Measurements from ENCODE around the gene KANSL1.

KANSL1 gene

DNA sequence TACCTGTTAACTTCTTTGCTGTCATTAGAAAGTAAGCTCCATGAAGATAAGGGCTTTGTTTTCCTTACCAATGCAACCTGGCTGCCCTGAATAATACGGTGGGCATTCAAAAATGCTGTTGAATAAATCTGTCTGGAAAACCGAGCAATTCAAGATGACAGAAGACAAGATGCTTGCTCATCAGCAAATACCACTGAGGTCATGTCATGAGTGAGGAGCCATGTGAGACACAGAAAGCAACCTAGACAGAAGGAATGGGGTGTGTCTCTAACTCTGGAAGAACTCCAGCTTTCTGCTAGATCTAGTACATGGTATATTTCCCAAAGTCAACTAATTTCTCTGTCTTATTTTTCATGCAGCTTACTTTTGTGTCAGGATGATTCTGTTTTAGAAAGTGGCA lies 130.0 kb downstream of the KANSL1 start:
- DNase-seq: no peak

DNA sequence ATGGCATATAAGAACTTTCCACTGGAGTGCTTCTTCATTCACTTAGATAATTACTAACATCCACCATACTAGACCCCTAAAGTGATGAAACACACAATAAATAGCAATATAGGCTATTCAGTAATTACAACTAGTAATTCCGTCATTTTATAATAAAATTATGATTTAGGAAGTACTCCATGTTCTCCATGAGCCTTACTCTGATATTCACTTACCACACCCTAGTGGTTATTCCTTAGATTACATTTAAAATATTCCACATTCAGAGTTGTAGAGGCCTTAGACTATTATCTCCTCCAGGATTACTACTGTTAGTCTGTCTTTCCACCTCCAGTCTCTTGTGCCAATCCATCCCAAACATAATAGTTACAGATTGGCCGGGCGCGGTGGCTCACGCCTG lies 131.8 kb downstream of the KANSL1 start:
- no peak for DNase-seq

DNA sequence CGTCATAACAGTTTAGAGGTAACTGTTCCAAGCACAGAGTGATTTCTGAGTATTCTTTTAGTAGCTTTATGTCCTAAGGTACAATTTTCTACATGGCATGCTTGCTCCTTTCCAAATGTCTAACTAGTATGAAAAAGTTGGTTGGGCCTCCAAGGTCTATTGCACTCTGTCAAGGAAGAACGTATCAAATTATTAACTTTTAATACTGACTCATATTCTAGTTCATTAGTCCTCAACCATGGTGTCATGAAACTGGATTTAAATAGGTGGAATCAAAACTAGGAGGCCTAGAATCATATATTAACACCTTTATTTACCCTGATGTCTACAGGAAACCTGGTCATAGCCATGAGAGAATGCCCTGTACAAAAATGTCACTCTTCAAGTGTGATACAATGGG lies 132.8 kb downstream of the KANSL1 start:
- no peak for DNase-seq

DNA sequence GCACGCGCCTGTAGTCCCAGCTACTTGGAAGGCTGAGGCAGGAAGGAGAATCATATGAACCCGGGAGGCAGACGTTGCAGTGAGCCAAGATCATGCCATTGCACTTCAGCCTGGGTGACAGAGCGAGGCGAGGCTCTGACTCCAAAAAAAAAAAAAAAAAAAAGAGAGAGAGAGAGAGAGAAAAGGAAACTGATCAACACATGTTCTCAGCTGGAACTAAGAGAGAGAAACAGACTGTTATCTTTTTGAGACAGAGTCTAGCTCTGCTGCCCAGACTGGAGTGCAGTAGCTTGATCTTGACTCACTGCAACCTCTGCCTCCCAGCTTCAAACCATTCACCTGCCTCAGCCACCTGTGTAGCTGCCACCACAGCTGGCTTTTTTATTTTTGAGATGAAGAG lies 133.7 kb downstream of the KANSL1 start:
- DNase-seq: no peak

DNA sequence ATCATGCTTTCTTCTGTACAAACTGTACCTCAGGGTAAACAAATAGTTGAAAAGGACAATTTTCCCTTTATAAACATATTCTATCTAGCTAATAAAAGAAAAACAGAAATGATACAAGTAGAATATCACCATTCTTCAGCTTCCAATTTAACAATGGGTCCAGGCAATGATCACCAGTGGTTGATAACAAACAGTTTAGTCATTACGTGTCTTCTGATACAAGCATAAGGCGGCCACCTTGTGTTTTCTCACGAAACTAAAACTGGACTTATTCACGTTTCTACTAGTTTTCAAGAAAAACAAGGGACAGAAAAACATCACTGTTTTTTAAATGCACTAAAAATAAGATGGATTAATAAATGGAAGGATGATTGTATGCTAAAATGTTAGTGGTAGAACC lies 135.9 kb downstream of the KANSL1 start:
- no peak for DNase-seq

DNA sequence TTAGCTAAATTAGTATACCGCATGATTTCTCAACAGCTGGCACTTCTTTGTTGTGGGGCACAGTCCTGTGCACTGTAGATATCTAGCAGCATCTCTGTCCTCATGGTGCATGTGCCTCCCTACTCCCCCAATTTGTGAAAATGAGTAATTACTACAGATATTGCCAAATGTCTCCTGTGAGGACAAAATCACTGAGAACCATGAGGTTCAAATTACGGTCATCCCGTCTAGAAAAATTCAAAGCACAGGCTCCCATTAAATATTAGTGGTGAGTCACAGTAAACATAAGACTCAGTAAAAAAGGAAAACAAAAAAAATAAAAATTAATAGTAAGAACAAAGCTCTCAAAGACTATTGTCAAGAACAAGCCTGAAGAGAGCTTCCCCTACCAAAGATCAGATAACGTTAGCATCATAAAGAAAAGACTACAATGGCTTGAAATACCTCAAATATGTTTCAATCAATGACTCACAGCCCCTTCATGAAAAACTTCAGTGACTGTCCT lies 136.4 kb downstream of the KANSL1 start:
- DNase-seq: no peak

DNA sequence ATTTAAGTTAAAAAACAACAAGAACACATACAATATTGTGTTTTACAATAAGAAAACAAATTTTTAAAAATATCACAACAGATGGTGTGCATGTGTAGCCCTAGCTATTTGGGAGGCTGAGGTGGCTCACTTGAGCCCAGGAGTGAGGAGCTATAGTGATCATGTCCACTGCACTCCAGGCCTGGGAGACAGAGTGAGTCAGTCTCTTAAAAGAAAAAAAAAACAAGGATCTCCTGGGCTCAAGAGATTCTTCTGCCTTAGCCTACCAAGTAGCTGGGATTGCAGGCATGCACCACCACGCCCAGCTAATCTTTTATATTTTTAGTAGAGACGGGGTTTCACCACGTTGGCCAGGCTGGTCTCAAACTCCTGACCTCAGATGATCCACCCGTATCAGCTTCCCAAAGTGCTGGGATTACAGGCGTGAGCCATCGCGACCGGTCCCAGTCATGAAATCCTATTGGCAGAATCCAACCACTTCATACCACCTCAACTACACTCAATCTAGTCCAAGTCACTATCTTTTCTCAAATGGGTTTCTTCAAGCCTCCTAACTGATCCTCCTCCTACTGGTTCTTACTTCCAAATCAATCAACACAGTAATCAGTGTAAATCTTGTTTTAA lies 139.2 kb downstream of the KANSL1 start:
- no peak for DNase-seq

DNA sequence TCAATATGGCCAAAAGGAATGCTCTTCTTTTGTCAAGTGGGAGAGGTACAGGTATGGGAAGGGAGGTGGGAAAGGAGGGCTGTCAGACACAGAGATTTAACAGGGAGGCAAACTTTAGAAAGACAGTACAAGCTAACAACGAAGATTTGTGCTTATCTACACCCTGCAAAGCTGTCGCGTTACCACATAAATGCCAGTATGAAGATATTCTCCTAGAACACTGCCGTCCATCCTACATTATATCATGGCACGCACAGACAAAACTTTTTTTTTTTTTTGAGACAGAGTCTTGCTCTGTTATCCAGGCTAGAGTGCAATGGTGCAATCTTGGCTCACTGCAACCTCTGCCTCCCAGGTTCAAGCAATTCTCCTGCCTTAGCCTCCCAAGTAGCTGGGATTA lies 143.6 kb downstream of the KANSL1 start:
- DNase-seq: no peak

DNA sequence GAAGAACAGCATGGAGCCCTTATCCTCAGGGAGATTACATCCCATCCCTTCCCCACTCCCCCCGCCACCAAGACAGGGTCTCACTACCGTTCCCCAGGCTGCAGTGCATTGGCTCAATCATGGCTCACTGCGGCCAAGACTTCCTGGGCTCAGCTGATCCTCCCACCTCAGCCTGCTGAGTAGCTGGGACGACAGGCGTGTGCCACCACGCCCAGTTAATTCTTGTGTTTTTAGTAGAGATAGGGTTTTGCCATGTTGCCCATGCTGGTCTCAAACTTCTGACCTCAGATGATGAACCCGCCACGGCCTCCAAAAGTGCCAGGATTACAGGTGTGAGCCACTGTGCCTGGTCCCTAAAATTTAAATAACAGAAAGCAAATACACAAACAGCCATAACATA lies 145.4 kb downstream of the KANSL1 start:
- DNase-seq: no peak

DNA sequence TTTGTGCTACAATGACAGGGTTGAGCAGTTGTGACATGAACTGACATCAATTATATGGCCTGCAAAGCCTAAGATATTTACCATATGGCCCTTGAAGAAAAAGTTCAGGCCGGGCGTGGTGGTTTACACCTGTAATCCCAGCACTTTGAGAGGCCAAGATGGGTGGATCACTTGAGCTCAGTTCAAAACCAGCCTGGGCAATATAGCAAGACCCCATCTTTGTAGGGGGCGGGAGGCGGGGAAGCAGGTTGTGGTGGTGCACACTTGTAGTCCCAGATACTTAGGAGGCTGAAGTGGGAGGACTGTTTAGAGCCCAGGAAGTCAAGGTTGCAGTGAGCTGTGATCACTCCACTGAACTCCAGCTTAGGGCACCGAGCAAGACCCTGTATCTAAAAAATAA lies 145.8 kb downstream of the KANSL1 start:
- no peak for DNase-seq

DNA sequence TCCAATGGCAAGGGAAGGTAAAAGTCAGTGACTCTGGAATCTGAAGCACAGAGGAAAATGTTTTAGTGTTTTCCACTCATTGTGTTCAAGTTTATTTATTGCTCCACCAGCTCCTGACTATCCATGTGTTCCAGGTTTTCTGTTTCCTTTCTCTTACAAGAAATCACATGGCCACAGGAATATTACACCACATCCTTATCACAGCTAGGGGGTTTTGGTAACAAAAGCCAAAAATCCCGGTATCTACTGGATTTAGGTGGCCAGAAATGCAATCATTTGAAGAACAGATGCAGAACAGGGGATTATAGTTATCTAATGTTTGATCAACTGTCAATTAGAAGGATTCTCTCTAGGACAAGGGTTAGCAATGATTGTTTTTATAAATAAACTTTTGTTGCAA lies 146.3 kb downstream of the KANSL1 start:
- DNase-seq: no peak

DNA sequence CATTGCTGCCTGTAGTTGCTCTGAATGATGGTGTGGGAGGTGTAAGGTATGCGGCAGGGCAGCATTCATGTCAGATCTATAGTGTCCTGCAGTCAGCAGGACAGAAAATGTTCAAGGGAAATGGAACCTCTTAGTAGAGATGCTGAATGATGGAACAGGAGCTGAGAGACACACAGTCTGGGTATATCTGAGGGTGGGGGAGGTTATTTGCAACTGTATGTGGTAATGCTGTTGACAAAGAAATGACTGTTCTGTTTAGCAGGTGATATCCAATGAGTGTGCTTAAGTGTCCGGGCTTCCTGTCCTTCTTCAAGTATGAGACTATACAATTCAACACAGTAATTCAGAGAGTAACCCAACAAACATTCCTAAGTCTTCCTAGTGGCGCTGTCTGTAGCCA lies 147.6 kb downstream of the KANSL1 start:
- no peak for DNase-seq

DNA sequence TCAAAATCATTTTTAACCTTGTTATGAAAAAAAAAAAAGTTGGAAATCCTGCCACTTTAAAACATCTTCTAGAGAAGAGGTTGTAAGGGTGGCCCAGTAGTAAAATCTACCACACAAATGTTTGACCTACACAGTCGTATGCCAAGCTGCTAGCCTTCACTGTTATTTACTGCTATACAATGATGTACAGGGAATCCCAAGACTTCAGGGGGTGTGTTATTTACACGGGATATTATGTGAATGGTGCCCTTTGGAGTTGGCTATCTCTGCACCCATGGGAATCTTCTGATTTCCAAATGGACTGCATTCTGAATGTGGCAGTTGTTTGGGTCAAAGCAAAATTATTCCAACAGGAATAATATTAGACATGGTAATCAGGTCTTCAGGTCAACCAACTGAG lies 148.2 kb downstream of the KANSL1 start:
- DNase-seq: no peak

DNA sequence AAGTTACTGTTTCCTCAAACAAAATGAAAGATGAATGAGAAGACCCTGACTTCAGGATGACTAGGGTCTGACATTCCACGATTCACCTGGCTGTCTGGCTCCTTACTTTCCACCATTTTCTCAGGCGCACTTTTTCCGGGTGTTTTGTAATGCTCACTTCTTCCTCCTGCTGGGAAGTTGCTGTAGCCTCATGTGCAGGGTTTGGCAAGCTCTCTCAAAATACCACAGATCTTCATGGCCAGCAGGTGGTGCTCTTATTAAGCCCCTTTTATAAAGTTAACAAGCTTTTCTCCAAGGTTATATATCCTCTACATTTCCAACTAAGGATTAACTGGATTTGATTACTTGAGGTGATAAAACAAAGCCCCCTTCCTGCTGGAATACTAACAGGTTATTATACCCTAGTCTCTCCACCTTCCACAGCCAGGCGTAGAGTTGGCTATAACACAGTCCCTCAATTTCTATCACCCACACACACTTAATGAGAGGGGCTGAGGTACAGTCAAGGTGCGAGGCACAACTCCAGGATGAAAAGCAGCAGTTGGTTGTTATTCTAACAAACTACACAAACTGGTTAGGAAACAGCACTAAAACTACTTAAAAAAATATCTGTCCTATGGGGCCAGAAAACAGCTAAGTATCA lies 148.8 kb downstream of the KANSL1 start:
- DNase-seq: no peak

DNA sequence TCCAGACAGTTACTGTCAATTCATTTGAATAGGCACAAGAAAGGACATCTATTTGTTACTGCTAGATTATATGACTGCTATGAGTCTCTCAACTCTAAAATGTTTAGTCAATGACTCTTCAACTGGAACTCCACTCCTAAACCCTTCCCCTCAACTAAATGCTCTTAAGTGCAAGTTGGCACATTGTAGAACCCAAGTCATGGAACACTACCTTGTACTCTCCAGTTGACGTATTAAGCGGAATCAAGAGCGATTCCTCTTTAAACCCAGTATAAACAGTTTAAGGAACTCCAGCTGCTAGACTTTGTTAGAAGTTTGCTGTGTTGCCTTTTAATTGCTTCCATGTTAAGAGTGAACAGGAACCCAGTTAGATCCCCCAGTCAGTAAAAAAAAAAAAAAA lies 149.6 kb downstream of the KANSL1 start:
- DNase-seq: no peak

DNA sequence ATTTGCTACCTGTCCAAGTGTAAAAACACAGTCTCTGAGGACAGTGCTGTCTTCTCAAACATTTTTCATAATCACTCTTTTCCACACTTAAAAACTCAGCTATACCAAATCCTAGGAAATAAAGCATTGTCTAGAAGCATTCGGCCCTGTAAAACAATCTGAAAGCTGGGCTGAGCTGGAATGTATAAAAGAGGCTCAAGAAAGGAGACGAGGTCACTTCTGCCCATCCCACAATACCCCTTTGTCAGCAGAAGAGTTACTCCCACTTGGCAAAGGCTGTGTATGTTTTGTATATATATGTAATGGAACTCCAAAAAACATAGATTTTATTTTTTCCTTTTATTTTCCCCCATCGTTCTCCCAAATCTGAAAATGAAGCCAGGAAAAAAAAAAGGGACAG lies 150.3 kb downstream of the KANSL1 start:
- no peak for DNase-seq

DNA sequence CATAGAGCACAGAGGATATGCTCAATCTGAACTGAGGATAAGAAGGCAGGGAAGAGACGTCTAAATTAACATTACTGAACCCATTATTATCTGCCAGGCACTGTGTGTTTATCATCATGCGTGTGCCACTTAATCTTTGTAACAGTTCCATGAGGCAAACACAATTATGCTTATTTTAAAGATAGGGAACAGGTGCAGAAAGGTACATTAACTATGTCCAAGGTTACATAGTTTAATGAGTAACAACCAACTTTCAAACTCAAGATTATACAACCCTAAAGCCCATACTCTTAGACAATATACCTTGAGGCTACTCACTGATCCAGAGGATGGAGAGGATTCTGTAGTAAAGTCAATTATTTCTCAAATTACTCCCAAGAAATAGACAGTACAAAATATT lies 151.0 kb downstream of the KANSL1 start:
- no peak for DNase-seq

DNA sequence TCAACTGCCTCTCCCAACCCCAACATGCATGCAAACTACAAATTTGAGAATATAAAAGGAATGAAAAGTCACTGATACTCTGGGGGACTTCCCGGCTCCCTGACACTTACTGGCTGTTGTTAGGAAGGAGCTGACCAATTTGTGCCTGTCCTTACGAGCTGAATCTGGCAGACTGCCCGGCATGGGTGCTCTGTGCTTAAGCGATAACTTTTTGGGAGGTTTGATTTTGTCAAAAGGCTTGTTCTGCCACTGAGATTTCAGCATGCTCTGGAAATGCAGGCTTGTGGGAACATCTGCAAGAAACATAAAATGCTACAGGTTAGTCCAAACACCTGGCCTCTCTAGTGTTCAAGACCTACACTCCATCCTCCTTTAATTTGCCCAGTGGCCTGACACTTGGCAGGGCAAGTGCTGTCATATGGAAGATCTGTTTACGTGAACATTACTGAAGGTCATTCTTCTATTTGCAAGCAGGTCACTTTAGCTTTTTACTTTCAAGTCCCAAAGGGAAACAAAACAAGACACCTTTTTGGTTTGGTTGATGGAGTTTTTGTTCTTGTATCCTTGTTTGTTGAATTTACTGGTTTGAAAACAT lies 153.5 kb downstream of the KANSL1 start:
- DNase-seq: no peak

DNA sequence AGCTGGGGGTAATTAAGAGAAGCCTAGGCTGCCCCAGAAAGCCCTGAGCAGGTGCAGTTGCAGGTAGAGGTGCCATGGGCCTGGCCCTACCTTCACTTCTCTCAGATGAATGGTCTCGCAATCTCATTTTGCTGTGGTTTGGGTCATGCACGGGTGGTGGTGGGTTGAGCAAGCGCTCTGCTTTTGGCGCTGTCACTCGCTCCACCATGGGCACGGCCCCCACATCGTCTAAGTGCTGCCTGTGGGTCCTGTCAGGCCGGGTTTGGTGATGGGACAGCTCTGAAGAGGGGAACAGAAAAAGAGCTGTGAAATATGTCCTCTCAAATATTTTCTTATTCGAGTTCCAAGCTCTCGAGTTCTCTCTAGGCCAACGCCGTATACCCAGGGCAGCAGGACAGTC lies 154.3 kb downstream of the KANSL1 start:
- DNase-seq: no peak

DNA sequence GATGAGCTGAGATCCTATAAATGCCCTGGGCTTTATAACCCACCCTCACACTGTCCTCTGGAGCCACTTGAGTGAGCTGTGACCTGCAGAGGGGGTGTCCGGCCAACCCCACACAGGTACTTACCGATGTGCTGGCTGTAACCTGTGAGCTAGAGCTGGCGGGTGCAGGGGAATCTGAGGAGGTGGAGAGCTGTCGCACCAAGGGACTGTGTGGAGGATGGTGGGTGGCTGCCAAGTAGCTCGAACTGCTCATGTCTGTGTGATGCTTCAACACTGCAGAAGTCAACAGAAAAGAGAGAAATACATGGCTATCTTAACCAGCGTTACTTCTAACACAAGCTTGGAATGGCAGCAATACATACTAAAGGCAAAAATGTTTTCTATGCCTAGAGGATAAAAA lies 154.8 kb downstream of the KANSL1 start:
- no peak for DNase-seq

DNA sequence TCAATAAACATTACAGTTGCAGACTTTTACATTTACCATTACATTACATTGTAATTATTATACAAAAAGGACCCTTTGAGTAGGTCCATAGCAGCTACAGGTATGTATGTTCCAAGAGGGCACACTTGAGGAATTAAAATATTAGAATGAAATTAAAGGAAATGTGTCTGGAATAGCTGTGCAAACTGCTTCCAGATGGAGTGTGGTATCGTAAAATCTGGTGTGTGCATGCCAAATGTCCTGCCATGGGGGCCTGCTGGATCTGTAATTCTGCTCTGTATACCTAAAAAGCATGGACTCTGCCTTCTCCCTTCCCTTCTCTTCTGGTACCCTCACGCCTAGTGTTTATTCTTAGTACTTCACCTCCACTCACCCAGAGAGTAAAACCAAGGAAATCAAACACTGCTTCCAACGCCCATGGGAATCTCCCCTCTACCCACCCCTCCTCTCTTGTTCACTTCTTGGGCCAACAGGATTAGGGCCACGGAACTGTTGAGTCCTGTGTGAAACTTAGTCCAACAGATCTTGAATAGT lies 155.4 kb downstream of the KANSL1 start:
- no peak for DNase-seq

DNA sequence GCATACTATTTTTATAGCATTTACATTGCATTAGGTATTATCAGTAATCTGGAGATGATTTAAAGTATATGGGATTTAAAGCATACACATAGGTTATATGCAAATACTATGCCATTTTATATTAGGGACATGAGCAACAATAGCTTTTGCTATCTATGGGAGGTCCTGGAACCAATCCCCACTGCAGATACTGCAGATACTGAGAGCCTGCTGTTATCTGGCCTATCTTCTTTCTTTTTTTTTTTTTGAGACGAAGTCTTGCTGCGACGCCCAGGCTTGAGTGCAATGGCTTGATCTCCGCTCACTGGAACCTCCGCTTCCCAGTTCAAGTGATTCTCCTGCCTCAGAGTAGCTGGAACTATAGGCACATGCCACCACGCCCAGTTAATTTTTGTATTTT lies 156.7 kb downstream of the KANSL1 start:
- DNase-seq: no peak

DNA sequence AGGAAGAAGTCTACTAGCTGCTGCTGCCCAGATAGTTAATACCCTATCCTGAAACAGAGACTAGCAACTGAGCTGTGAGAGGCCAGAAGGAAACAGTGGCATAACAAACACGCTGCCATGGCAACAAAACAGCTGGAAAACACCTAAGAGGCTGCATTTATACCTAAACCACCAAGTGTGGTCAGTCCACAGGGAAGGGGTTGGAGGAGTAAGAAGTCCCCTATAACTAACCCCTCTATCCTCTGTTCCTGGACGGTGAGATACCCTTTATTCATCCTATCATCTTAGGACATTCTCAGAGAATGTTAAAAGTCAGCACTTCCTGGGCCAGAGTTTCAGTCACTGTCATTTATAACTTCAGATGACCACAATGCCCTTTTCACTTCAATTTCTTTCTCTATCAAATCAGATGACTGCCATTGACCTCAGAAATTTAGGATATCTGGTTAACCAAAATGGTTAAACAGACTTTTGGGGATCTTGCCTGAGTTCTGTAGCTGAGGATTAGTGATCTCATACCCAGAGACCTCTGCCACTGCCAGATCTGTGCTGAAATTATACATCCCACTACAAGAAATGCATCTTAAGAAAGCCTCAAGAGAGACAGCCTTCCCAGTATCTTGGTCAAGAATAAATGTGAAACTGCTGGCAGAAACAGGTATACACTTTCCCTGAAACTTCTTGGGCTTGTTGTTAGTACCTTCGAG lies 158.0 kb downstream of the KANSL1 start:
- DNase-seq: no peak

DNA sequence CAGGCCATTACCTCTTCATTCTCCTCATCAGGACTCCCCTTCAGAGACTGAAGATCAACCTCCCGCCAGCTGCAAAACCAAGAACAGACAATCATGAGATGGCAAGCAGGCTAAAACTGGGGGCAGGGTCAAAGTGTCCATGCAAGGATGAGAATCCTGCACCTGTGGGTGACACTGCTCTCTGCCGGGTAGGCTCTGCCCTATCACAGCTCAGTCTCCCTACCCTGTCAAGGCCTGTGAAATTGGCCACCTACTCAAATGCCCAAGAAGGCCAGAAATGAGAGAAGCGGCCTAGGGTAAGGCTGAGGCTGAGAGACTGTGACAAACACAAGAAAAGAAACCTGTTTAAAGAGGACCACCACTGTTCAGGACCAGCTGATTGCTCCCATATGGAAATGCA lies 159.8 kb downstream of the KANSL1 start:
- no peak for DNase-seq

All from activated CD4-positive, CD25-positive, alpha-beta regulatory T cell treated with anti-CD3 and anti-CD28 coated beads, Interleukin-2, amount 50 U/mL, for 72 hours (primary cell).